ENCODE measurements around the gene FOXP1.

DNA sequence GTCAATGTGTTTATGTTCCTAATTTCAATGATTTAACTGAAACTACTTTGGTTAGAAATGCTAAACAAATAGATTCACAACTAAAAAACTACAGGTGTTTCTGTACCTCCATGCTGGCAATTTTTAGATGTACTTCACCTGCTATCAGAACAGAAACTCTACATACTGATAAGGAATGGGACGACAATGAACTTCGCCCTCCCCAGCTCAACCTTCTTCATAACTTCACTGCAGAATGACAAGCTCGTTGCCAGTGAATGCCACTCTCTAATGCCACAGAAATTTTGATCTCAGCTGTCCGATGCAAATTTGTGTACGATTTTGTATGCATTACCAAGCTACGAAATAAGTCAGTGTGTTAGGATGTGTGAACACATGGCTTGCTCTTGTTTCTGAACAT is 133.4 kb downstream of the FOXP1 start:
- TF ChIP-seq, protein P1, sequence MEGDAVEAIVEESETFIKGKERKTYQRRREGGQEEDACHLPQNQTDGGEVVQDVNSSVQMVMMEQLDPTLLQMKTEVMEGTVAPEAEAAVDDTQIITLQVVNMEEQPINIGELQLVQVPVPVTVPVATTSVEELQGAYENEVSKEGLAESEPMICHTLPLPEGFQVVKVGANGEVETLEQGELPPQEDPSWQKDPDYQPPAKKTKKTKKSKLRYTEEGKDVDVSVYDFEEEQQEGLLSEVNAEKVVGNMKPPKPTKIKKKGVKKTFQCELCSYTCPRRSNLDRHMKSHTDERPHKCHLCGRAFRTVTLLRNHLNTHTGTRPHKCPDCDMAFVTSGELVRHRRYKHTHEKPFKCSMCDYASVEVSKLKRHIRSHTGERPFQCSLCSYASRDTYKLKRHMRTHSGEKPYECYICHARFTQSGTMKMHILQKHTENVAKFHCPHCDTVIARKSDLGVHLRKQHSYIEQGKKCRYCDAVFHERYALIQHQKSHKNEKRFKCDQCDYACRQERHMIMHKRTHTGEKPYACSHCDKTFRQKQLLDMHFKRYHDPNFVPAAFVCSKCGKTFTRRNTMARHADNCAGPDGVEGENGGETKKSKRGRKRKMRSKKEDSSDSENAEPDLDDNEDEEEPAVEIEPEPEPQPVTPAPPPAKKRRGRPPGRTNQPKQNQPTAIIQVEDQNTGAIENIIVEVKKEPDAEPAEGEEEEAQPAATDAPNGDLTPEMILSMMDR (IDR thresholded peaks at IDR 0.05): no peak
- no peak for TF ChIP-seq POLR2AphosphoS5 (IDR thresholded peaks at IDR 0.05)

All from breast epithelium (tissue), 3 donors.